ENCODE data around the gene ALG3.
A peak's percentile ranks its signal among the peaks of the same experiment; 100 is the strongest.

ALG3 gene

DNA sequence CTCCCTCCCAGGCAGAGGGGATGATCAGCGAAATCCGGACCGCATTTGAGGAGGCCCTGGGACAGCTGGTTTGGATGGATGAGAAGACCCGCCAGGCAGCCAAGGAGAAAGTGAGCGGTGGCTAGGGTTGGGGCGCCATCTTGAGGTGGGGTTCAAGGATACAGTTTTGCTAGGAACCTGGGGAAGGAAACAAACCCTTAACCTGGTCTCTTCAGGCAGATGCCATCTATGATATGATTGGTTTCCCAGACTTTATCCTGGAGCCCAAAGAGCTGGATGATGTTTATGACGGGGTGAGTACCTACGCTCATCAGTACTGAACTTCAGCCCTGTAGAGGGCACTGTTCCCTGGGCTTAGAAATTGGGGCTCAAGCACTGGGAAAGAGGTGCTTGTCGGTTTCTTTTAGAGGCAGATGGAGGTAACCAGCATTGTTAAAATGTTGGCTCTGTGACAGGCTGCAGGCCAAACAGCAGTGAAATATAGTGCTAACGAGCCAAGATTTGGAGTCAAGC lies 40.7 kb upstream of the ALG3 start:
- H3K36me3 ChIP-seq (ENCODE audit: control insufficient read depth in 4 of 4, insufficient read depth in 4 of 4, low read length in 3 of 4): no peaks in the 10 kb centered on the region
- H3K4me3 ChIP-seq (ENCODE audit: control insufficient read depth in 1 of 7, extremely low read depth in 1 of 7, insufficient read depth in 4 of 7, low read depth in 2 of 7, low read length in 6 of 7): no peak overlapping the region
- POLR2A ChIA-PET: no interaction called here
- no peaks in the 10 kb centered on the region for H3K9me3 ChIP-seq (ENCODE audit: control extremely low read depth in 1 of 5, control insufficient read depth in 4 of 5, insufficient read depth in 2 of 5, low read depth in 1 of 5, low read length in 4 of 5)
- no peak overlapping the region for H3K27ac ChIP-seq (ENCODE audit: insufficient read depth in 1 of 2, low read depth in 1 of 2, low read length in 2 of 2, poor library complexity in 1 of 2, severe bottlenecking in 2 of 2)
- H3K4me1 ChIP-seq (ENCODE audit: control extremely low read depth in 1 of 4, control insufficient read depth in 4 of 4, insufficient read depth in 4 of 4, low read length in 3 of 4): peaks cover 0 to 4% (median 0%) of the 10 kb centered on the region in 4 experiments
- peaks cover 0 to 8% (median 4%) of the 10 kb centered on the region in 5 experiments for H3K27me3 ChIP-seq (replicated peaks in 2 of 5; ENCODE audit: control insufficient read depth in 4 of 5, insufficient read depth in 5 of 5, low read length in 4 of 5)
- CTCF ChIA-PET: interaction anchor here (0.8 to 2.3 kb wide), 9 partner anchors 21 to 394 kb away, joined by 3 to 8 read pairs (median 4); no protein-coding TSS in a partner anchor
- DNase-seq: peak; percentile 64 to 79 (median 76)
- 16% methylated on average over 7 of the region's 10 CpGs for WGBS (ENCODE audit: insufficient coverage)

DNA sequence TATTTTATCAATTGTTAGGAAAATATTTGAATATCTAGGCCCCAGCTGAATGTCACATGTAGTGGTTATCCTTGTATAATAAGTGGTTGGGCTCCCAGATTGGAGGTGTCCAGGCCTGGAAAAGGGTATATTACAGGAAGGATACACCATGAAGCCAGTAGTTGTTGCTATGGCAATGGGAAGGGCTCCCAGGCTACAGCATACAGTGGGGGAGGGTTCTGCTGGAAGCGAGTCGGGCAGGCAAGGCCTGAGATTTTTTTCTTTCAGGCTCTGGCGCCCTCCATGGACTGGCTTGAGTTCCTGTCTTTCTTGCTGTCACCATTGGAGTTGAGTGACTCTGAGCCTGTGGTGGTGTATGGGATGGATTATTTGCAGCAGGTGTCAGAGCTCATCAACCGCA lies 35.9 kb upstream of the ALG3 start:
- no peaks in the 10 kb centered on the region for H3K4me1 ChIP-seq (ENCODE audit: control extremely low read depth in 1 of 4, control insufficient read depth in 4 of 4, insufficient read depth in 4 of 4, low read length in 3 of 4)
- H3K27me3 ChIP-seq (replicated peaks in 2 of 5; ENCODE audit: control insufficient read depth in 4 of 5, insufficient read depth in 5 of 5, low read length in 4 of 5): peaks cover 0 to 9% (median 4%) of the 10 kb centered on the region in 5 experiments
- POLR2A ChIA-PET: no interaction called here
- 42% methylated on average over 4 of the region's 4 CpGs for WGBS (ENCODE audit: insufficient coverage)
- H3K36me3 ChIP-seq (ENCODE audit: control insufficient read depth in 4 of 4, insufficient read depth in 4 of 4, low read length in 3 of 4): no peaks in the 10 kb centered on the region
- no peak overlapping the region for H3K4me3 ChIP-seq (ENCODE audit: control insufficient read depth in 1 of 7, extremely low read depth in 1 of 7, insufficient read depth in 4 of 7, low read depth in 2 of 7, low read length in 6 of 7)
- peak; percentile 39 to 50 (median 45) for DNase-seq
- CTCF ChIA-PET: interaction anchor here (1.0 to 1.5 kb wide), 2 partner anchors 10 to 57 kb away, joined by 3 to 4 read pairs; no protein-coding TSS in a partner anchor
- no peaks in the 10 kb centered on the region for H3K9me3 ChIP-seq (ENCODE audit: control extremely low read depth in 1 of 5, control insufficient read depth in 4 of 5, insufficient read depth in 2 of 5, low read depth in 1 of 5, low read length in 4 of 5)
- H3K27ac ChIP-seq (ENCODE audit: insufficient read depth in 1 of 2, low read depth in 1 of 2, low read length in 2 of 2, poor library complexity in 1 of 2, severe bottlenecking in 2 of 2): no peak overlapping the region

DNA sequence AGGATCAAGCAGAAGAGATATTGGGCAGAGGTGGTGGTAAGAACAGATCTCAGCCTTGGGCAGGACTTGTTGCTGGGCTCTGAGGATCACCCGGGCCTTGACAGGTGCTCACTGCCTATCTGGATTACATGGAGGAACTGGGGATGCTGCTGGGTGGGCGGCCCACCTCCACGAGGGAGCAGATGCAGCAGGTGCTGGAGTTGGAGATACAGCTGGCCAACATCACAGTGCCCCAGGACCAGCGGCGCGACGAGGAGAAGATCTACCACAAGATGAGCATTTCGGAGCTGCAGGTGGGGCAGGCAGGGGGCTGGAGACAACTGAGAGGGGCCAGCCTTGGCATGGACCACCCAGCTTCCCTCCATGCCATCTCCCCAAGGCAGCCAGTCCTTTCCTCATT lies 34.9 kb upstream of the ALG3 start:
- H3K4me1 ChIP-seq (ENCODE audit: control extremely low read depth in 1 of 4, control insufficient read depth in 4 of 4, insufficient read depth in 4 of 4, low read length in 3 of 4): no peaks in the 10 kb centered on the region
- no peak overlapping the region for H3K27ac ChIP-seq (ENCODE audit: insufficient read depth in 1 of 2, low read depth in 1 of 2, low read length in 2 of 2, poor library complexity in 1 of 2, severe bottlenecking in 2 of 2)
- ChIA-PET CTCF (interaction anchor here (1.0 to 2.1 kb wide), 4 partner anchors 11 to 399 kb away, joined by 3 to 8 read pairs (median 4); partner anchors contain the start of gene PARL), POLR2A (no interaction called here)
- WGBS (ENCODE audit: insufficient coverage): 98% methylated on average over 8 of the region's 8 CpGs
- DNase-seq: no peak
- peaks cover 0 to 14% (median 5%) of the 10 kb centered on the region in 5 experiments for H3K27me3 ChIP-seq (replicated peaks in 2 of 5; ENCODE audit: control insufficient read depth in 4 of 5, insufficient read depth in 5 of 5, low read length in 4 of 5)
- H3K36me3 ChIP-seq (ENCODE audit: control insufficient read depth in 4 of 4, insufficient read depth in 4 of 4, low read length in 3 of 4): no peaks in the 10 kb centered on the region
- no peaks in the 10 kb centered on the region for H3K9me3 ChIP-seq (ENCODE audit: control extremely low read depth in 1 of 5, control insufficient read depth in 4 of 5, insufficient read depth in 2 of 5, low read depth in 1 of 5, low read length in 4 of 5)
- H3K4me3 ChIP-seq (ENCODE audit: control insufficient read depth in 1 of 7, extremely low read depth in 1 of 7, insufficient read depth in 4 of 7, low read depth in 2 of 7, low read length in 6 of 7): no peak overlapping the region

DNA sequence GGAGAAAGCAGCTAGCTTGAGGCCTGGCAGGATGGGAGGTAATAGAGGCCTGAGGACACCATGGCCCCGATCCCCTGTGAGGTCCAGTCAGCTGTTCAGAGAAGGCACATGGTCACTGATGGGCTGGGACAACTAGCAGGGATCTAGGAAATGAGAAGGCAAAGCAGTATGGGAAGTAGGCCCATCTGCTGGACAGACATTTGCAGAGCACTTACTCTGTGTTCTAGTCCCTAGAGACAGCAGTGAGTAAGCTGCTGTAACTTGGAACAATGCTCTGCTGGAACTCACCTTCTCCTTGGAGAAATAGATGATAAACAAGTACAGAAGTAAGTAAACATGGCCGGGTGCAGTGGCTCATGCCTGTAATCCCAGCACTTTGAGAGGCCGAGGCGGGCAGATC lies 34.2 kb upstream of the ALG3 start:
- Histone ChIP-seq H3K27me3 (replicated peaks in 2 of 5; ENCODE audit: control insufficient read depth in 4 of 5, insufficient read depth in 5 of 5, low read length in 4 of 5) (peaks cover 1 to 20% (median 9%) of the 10 kb centered on the region in 5 experiments), H3K27ac (ENCODE audit: insufficient read depth in 1 of 2, low read depth in 1 of 2, low read length in 2 of 2, poor library complexity in 1 of 2, severe bottlenecking in 2 of 2) (no peak overlapping the region), H3K36me3 (ENCODE audit: control insufficient read depth in 4 of 4, insufficient read depth in 4 of 4, low read length in 3 of 4) (no peaks in the 10 kb centered on the region), H3K9me3 (ENCODE audit: control extremely low read depth in 1 of 5, control insufficient read depth in 4 of 5, insufficient read depth in 2 of 5, low read depth in 1 of 5, low read length in 4 of 5) (no peaks in the 10 kb centered on the region), H3K4me3 (ENCODE audit: control insufficient read depth in 1 of 7, extremely low read depth in 1 of 7, insufficient read depth in 4 of 7, low read depth in 2 of 7, low read length in 6 of 7) (no peak overlapping the region), H3K4me1 (ENCODE audit: control extremely low read depth in 1 of 4, control insufficient read depth in 4 of 4, insufficient read depth in 4 of 4, low read length in 3 of 4) (no peaks in the 10 kb centered on the region)
- ChIA-PET POLR2A (no interaction called here), CTCF (interaction anchor here (0.8 to 2.1 kb wide), 6 partner anchors 10 to 398 kb away, joined by 3 to 8 read pairs (median 6); partner anchors contain the start of gene PARL)
- DNase-seq: no peak
- WGBS (ENCODE audit: insufficient coverage): 100% methylated on average over 1 of the region's 4 CpGs

DNA sequence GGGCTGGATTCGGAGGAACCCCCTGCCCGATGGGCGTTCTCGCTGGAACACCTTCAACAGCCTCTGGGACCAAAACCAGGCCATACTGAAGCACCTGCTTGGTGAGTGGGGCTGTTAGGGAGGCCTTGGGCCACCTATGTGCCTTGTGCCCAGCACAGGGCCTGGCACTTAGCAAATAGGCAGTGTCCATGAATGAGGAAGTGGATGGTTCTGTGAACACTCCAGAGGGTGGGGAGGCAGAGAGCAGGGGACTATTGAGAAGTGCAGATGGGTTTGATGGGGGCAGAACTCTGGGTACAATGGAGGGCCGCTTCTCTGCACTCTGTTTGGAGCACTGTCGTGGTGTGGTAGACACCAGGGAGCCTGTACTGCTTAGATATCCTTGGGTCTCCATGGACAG lies 28.6 kb upstream of the ALG3 start:
- POLR2A ChIA-PET: no interaction called here
- no peak overlapping the region for H3K27ac ChIP-seq (ENCODE audit: insufficient read depth in 1 of 2, low read depth in 1 of 2, low read length in 2 of 2, poor library complexity in 1 of 2, severe bottlenecking in 2 of 2)
- no peak overlapping the region for H3K4me3 ChIP-seq (ENCODE audit: control insufficient read depth in 1 of 7, extremely low read depth in 1 of 7, insufficient read depth in 4 of 7, low read depth in 2 of 7, low read length in 6 of 7)
- peaks cover 8 to 55% (median 17%) of the 10 kb centered on the region in 5 experiments for H3K27me3 ChIP-seq (replicated peaks in 2 of 5; ENCODE audit: control insufficient read depth in 4 of 5, insufficient read depth in 5 of 5, low read length in 4 of 5)
- H3K9me3 ChIP-seq (ENCODE audit: control extremely low read depth in 1 of 5, control insufficient read depth in 4 of 5, insufficient read depth in 2 of 5, low read depth in 1 of 5, low read length in 4 of 5): peaks cover 0 to 4% (median 0%) of the 10 kb centered on the region in 5 experiments
- WGBS (ENCODE audit: insufficient coverage): 93% methylated on average over 6 of the region's 6 CpGs
- H3K36me3 ChIP-seq (ENCODE audit: control insufficient read depth in 4 of 4, insufficient read depth in 4 of 4, low read length in 3 of 4): no peaks in the 10 kb centered on the region
- CTCF ChIA-PET: no interaction called here
- no peak for DNase-seq
- H3K4me1 ChIP-seq (ENCODE audit: control extremely low read depth in 1 of 4, control insufficient read depth in 4 of 4, insufficient read depth in 4 of 4, low read length in 3 of 4): peaks cover 0 to 7% (median under 1%) of the 10 kb centered on the region in 4 experiments

DNA sequence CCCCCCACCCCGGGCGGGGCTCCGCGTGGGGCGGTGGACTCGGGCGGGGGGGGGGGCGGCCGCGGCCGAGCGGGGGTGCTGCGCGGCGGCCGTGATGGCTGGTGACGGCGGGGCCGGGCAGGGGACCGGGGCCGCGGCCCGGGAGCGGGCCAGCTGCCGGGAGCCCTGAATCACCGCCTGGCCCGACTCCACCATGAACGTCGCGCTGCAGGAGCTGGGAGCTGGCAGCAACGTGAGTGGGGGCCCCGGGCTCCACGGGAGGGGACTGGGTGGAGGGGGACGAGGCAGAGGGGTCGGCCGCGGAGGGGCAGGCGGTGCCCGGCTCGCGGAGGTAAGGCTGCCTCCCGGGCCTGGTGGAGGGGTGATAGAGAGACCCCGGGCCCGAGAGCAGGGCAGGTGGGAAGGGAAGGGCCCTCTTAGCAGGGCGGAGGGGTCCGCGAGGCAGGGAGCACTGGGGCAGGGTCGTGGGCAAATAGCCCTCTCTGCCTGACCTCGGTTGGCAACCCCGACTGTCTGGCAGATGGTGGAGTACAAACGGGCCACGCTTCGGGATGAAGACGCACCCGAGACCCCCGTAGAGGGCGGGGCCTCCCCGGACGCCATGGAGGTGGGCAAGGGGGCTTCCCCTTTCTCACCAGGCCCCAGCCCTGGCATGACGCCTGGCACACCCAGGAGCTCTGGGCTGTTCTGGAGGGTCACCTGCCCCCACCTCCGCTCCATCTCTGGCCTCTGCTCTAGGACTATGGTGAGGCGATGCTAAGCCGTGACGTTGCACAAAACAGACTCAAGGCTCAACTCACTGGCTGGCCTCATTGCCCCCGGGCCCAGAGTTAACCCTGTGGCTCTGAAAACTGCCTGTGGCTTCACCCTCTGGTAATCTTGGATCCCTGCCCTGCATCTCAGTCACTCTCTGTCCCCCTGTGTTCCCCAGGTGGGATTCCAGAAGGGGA lies 27.5 kb upstream of the ALG3 start, which contains the start of gene ECE2:
ECE2 (plus strand) TSS at position 62 of the 950 bp plus-strand sequence; CDS start at position 194, 132 bp downstream.
- CTCF ChIA-PET: no interaction called here
- H3K27me3 ChIP-seq (replicated peaks in 2 of 5; ENCODE audit: control insufficient read depth in 4 of 5, insufficient read depth in 5 of 5, low read length in 4 of 5): peaks cover 8 to 56% (median 19%) of the 10 kb centered on the region in 5 experiments

DNA sequence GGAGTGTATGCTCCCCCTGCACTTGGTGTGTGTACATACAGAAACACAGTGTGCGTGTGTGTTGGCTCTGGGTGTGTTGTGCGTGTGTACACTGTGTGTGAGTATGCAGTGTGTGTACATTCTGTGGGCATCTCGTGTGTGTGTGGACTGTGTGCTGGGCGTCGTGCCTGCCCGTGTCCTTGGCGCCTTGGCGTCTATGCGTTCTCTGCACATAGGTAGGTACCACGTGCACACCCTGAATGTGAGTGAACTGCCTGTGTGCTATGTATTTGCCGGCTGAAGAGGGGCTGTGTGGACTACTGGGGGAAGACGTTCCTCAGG lies 26.6 kb upstream of the ALG3 start:
- peaks cover 8 to 56% (median 19%) of the 10 kb centered on the region in 5 experiments for H3K27me3 ChIP-seq (replicated peaks in 2 of 5; ENCODE audit: control insufficient read depth in 4 of 5, insufficient read depth in 5 of 5, low read length in 4 of 5)
- 71% methylated on average over 7 of the region's 12 CpGs for WGBS (ENCODE audit: insufficient coverage)
- POLR2A ChIA-PET: no interaction called here
- no peak overlapping the region for H3K27ac ChIP-seq (ENCODE audit: insufficient read depth in 1 of 2, low read depth in 1 of 2, low read length in 2 of 2, poor library complexity in 1 of 2, severe bottlenecking in 2 of 2)
- DNase-seq: no peak
- H3K4me1 ChIP-seq (ENCODE audit: control extremely low read depth in 1 of 4, control insufficient read depth in 4 of 4, insufficient read depth in 4 of 4, low read length in 3 of 4): peaks cover 0 to 7% (median under 1%) of the 10 kb centered on the region in 4 experiments
- CTCF ChIA-PET: no interaction called here
- H3K4me3 ChIP-seq (ENCODE audit: control insufficient read depth in 1 of 7, extremely low read depth in 1 of 7, insufficient read depth in 4 of 7, low read depth in 2 of 7, low read length in 6 of 7): no peak overlapping the region
- H3K36me3 ChIP-seq (ENCODE audit: control insufficient read depth in 4 of 4, insufficient read depth in 4 of 4, low read length in 3 of 4): no peaks in the 10 kb centered on the region
- peaks cover 0 to 4% (median 0%) of the 10 kb centered on the region in 5 experiments for H3K9me3 ChIP-seq (ENCODE audit: control extremely low read depth in 1 of 5, control insufficient read depth in 4 of 5, insufficient read depth in 2 of 5, low read depth in 1 of 5, low read length in 4 of 5)

More for the DNA sequence above, 27.5 kb upstream of the ALG3 start, which contains the start of gene ECE2:
- Histone ChIP-seq H3K27ac (ENCODE audit: insufficient read depth in 1 of 2, low read depth in 1 of 2, low read length in 2 of 2, poor library complexity in 1 of 2, severe bottlenecking in 2 of 2) (no peak within 1 kb of the TSS), H3K36me3 (ENCODE audit: control insufficient read depth in 4 of 4, insufficient read depth in 4 of 4, low read length in 3 of 4) (no peaks in the 10 kb centered on the region), H3K4me3 (ENCODE audit: control insufficient read depth in 1 of 7, extremely low read depth in 1 of 7, insufficient read depth in 4 of 7, low read depth in 2 of 7, low read length in 6 of 7) (no peak within 1 kb of the TSS), H3K4me1 (ENCODE audit: control extremely low read depth in 1 of 4, control insufficient read depth in 4 of 4, insufficient read depth in 4 of 4, low read length in 3 of 4) (peaks cover 0 to 7% (median under 1%) of the 10 kb centered on the region in 4 experiments), H3K9me3 (ENCODE audit: control extremely low read depth in 1 of 5, control insufficient read depth in 4 of 5, insufficient read depth in 2 of 5, low read depth in 1 of 5, low read length in 4 of 5) (peaks cover 0 to 4% (median 0%) of the 10 kb centered on the region in 5 experiments)
- POLR2A ChIA-PET: no interaction called here
- no peak for DNase-seq
- WGBS (ENCODE audit: insufficient coverage): 16% methylated on average over 50 of the region's 65 CpGs

Measured in common myeloid progenitor, CD34-positive (primary cell).